Right lobe of liver (tissue), 6 donors: ENCODE data around the gene VWA5B1. TPM values are rescaled to one million over a fixed set of nuclear protein-coding genes. Genes with fewer than 3 reads are reported as not detected.

Experiments used
- ATAC-seq, 4 donors: fragments of 200-7000 bp; cut with Tn5 transposase; one replicate each; pipeline ENCODE4 v1.9.1; 2020; ENCODE audit warnings: mild to moderate bottlenecking in 4 of 4, moderate library complexity in 4 of 4
- DNase-seq, 3 donors: peaks; one replicate each; pipeline ENCODE4 v3.0.0-alpha.2; 2020
- H3K27ac ChIP-seq, 3 donors: fragments of 200-600 bp; one replicate each; pipeline ENCODE4 v1.8.0; 2022
- H3K27me3 ChIP-seq, 2 donors: fragments of 200-600 bp; one replicate each; pipeline ENCODE4 v1.8.0; 2022
- H3K36me3 ChIP-seq, 4 donors: fragments of 200-600 bp; sonication (generic) in 1 of 4; one replicate each; pipeline versions ENCODE4 v1.5.1 to v1.8.0; 2017 to 2022; ENCODE audit warnings: control low read depth in 1 of 4
- H3K4me1 ChIP-seq, 4 donors: fragments of 200-600 bp; sonication (generic) in 1 of 4; one replicate each; pipeline versions ENCODE4 v1.5.1 to v1.8.0; 2017 to 2022; ENCODE audit warnings: control low read depth in 1 of 4
- H3K4me3 ChIP-seq, 3 donors: fragments of 200-600 bp; one replicate each; pipeline ENCODE4 v1.8.0; 2022
- H3K9me3 ChIP-seq, 4 donors: fragments of 200-600 bp; sonication (generic) in 1 of 4; one replicate each; pipeline versions ENCODE4 v1.5.1 to v1.8.0; 2017 to 2022; ENCODE audit warnings: control low read depth in 1 of 4
- CTCF ChIP-seq, 4 donors: fragments of 200-600 bp in 3 of 4; fragments of 450-650 bp in 1 of 4; IDR thresholded peaks; one replicate each; pipeline versions ENCODE4 v1.5.1 to v1.8.0; 2016 to 2022; ENCODE audit warnings: antibody characterized with exemption in 4 of 4, mild to moderate bottlenecking in 2 of 4
- POLR2A ChIP-seq: fragments of 450-650 bp; IDR thresholded peaks from one replicate; pipeline ENCODE4 v1.6.1; 2017; ENCODE audit warnings: antibody characterized with exemption, mild to moderate bottlenecking
- WGBS: methylation state at CpG from one replicate; pipeline ENCODE4 v1.1.6; 2018; ENCODE audit warnings: low coverage, low lambda C conversion rate; ENCODE audit not compliant: insufficient coverage; ENCODE audit errors: missing lambda C conversion rate; 5-methylcytosine and 5-hydroxymethylcytosine counted together
- intact Hi-C, 2 donors: fragments of 100-400 bp; cut with DNase I; formaldehyde crosslinking; loops; one replicate each; pipeline versions ENCODE4 v1.11.2 to v1.14.1; 2022
- total RNA-seq, 6 experiments: library from RNA; depleted of rRNA in 2 of 6; stranded (reverse); fragments of >200 nt in 2 of 6; fragmentation: NEBNext Ultra II Directional in 3 of 6; extraction: Animal tissue kit (Norgen Biotek cat#: 25700) in 3 of 6; gene quantifications; one replicate each; pipeline versions ENCODE4 v1.1.0 to v1.2.4, GENCODE V29; 2016 to 2023
- donor health status: DM: no; HTN: yes; CAD: no.
- donor health status: DM: no; HTN: no; CAD: no.
- donor health status: DM: no; HTN: no; CAD: no.
- donor health status: DM: no; HTN: yes; CAD: no.
- donor health status: DM: no; HTN: yes; CAD: no.

The VWA5B1 gene
- total RNA-seq, 6 experiments from 2014 or later: not detected

- TF ChIP-seq CTCF (IDR thresholded peaks at IDR 0.05) (no peak), POLR2A (no peak)
- 32% methylated on average over 4 of the region's 12 CpGs for WGBS
- ATAC-seq: peak; percentile 96 to 98 (median 98)
- intact Hi-C loops: no loop called here
- H3K36me3 ChIP-seq: no peaks in the 10 kb centered on the region
- peaks cover 0 to 5% (median 0%) of the 10 kb centered on the region in 4 donors for H3K4me1 ChIP-seq
- H3K27ac ChIP-seq: no peak overlapping the region
- no peaks in the 10 kb centered on the region for H3K9me3 ChIP-seq
- H3K27me3 ChIP-seq: no peaks in the 10 kb centered on the region
- H3K4me3 ChIP-seq: no peak overlapping the region
- DNase-seq: peak; percentile 79 to 90 (median 89)
Observed at GRCh38 chr1:20358761-20359263, 68.1 kb downstream of the VWA5B1 start.

GRCh38 chr1:20359451-20360330 is 69.0 kb downstream of the VWA5B1 start:
- WGBS: 62% methylated on average over 12 of the region's 15 CpGs
- Histone ChIP-seq H3K27ac (no peak overlapping the region), H3K9me3 (no peaks in the 10 kb centered on the region), H3K4me1 (peaks cover 0 to 5% (median 0%) of the 10 kb centered on the region in 4 donors), H3K27me3 (no peaks in the 10 kb centered on the region), H3K4me3 (no peak overlapping the region), H3K36me3 (no peaks in the 10 kb centered on the region)
- TF ChIP-seq POLR2A (no peak), CTCF (IDR thresholded peaks at IDR 0.05) (no peak)
- ATAC-seq (no peak), DNase-seq (no peak)
- intact Hi-C loops: no loop called here

- DNase-seq (no peak), ATAC-seq (no peak)
- Histone ChIP-seq H3K4me3 (no peak overlapping the region), H3K27ac (no peak overlapping the region), H3K27me3 (peaks cover 0 to 5% of the 10 kb centered on the region in 2 donors), H3K9me3 (no peaks in the 10 kb centered on the region), H3K36me3 (no peaks in the 10 kb centered on the region), H3K4me1 (peaks cover 0 to 5% (median 0%) of the 10 kb centered on the region in 4 donors)
- TF ChIP-seq POLR2A: no peak
- TF ChIP-seq CTCF (IDR thresholded peaks at IDR 0.05): no peak
- intact Hi-C loops: no loop called here
- WGBS: no CpG with 5 or more reads among the region's 7 CpGs
Observed at GRCh38 chr1:20361401-20361800, 70.7 kb downstream of the VWA5B1 start.

GRCh38 chr1:20361805-20362381 is 71.2 kb downstream of the VWA5B1 start:
- 13% methylated on average over 7 of the region's 8 CpGs for WGBS
- ATAC-seq: peak; percentile 27 to 59 (median 38)
- Histone ChIP-seq H3K36me3 (no peaks in the 10 kb centered on the region), H3K27ac (no peak overlapping the region), H3K4me1 (peaks cover 0 to 10% (median 0%) of the 10 kb centered on the region in 4 donors), H3K4me3 (no peak overlapping the region), H3K27me3 (peaks cover 0 to 10% of the 10 kb centered on the region in 2 donors), H3K9me3 (no peaks in the 10 kb centered on the region)
- DNase-seq: no peak
- intact Hi-C loops: no loop called here
- TF ChIP-seq CTCF (IDR thresholded peaks at IDR 0.05): peak; percentile 37 to 68 (median 48)
- no peak for TF ChIP-seq POLR2A
